SK-N-SH (cell line): Measurements from ENCODE around the gene NTN5. TPM values are rescaled to one million over a fixed set of nuclear protein-coding genes. Genes with fewer than 3 reads are reported as not detected.

Source experiments
- CTCF ChIA-PET: fragments of 300-600, 350-600 bp; formaldehyde crosslinking; extraction: SDS; loops from one replicate; lab custom pipeline; 2021; lab: Yijun Ruan, JAX
- POLR2A ChIA-PET: fragments of 350-600 bp; sonication (Branson Sonifier 250); formaldehyde crosslinking; extraction: SDS; loops from one replicate; lab custom pipeline; 2020; ENCODE audit warnings: antibody characterized with exemption, inconsistent platforms; lab: Yijun Ruan, JAX
- DNase-seq: peaks from one replicate; pipeline ENCODE4 v3.0.0; 2012
- H2AFZ ChIP-seq: fragments of 200-600 bp; sonication (generic); 2 replicates; pipeline ENCODE4 v1.8.1; 2016; ENCODE audit warnings: antibody characterized with exemption, mild to moderate bottlenecking, low read depth
- H3F3A ChIP-seq: fragments of 200-600 bp; sonication (generic); replicated peaks from 2 replicates; pipeline ENCODE3; 2016; ENCODE audit warnings: antibody characterized with exemption, mild to moderate bottlenecking; ENCODE audit not compliant: insufficient read depth
- H3K27ac ChIP-seq, 2 experiments: fragments of 200-500 bp in 1 of 2; fragments of 200-600 bp in 1 of 2; sonication (Bioruptor generic) in 1 of 2; sonication (generic), shearing (Covaris generic) in 1 of 2; 2 replicates each; pipeline versions ENCODE4 v1.5.1 to v1.6.1; 2014 to 2016; ENCODE audit warnings: low read depth in 2 of 2, inconsistent platforms in 1 of 2, low read length in 1 of 2, mild to moderate bottlenecking in 1 of 2, mixed read lengths in 1 of 2
- H3K27me3 ChIP-seq: fragments of 200-600 bp; sonication (generic), shearing (Covaris generic); 2 replicates; pipeline ENCODE4 v1.6.1; 2016; ENCODE audit warnings: mixed run types; ENCODE audit not compliant: insufficient read depth
- H3K36me3 ChIP-seq, 2 experiments: fragments of 200-500 bp in 1 of 2; fragments of 200-600 bp in 1 of 2; sonication (Bioruptor generic) in 1 of 2; sonication (generic) in 1 of 2; replicated peaks in 1 of 2; 2 replicates each; pipeline versions ENCODE3 to v1.5.1; 2014 to 2016; ENCODE audit warnings: low read length in 1 of 2, mild to moderate bottlenecking in 1 of 2; ENCODE audit not compliant: insufficient read depth in 2 of 2, control insufficient read depth in 1 of 2
- H3K4me1 ChIP-seq, 2 experiments: fragments of 200-500 bp in 1 of 2; fragments of 200-600 bp in 1 of 2; sonication (Bioruptor generic) in 1 of 2; sonication (generic), shearing (Covaris generic) in 1 of 2; 2 replicates each; pipeline versions ENCODE4 v1.5.1 to v1.6.1; 2014 to 2016; ENCODE audit warnings: low read depth in 1 of 2, low read length in 1 of 2, mixed run types in 1 of 2; ENCODE audit not compliant: insufficient read depth in 2 of 2, control insufficient read depth in 1 of 2
- H3K4me2 ChIP-seq: fragments of 200-600 bp; sonication (generic), shearing (Covaris generic); 2 replicates; pipeline ENCODE4 v1.6.1; 2017; ENCODE audit warnings: mixed run types
- H3K4me3 ChIP-seq, 2 experiments: fragments of 200-500 bp in 1 of 2; fragments of 200-600 bp in 1 of 2; sonication (Bioruptor generic) in 1 of 2; sonication (generic), shearing (Covaris generic) in 1 of 2; 2 replicates each; pipeline versions ENCODE4 v1.5.1 to v1.8.1; 2014 to 2016; ENCODE audit warnings: low read depth in 2 of 2, inconsistent platforms in 1 of 2, low read length in 1 of 2, mild to moderate bottlenecking in 1 of 2, mixed read lengths in 1 of 2, moderate library complexity in 1 of 2
- H3K79me2 ChIP-seq: fragments of 200-600 bp; sonication (generic); 2 replicates; pipeline ENCODE4 v1.8.1; 2017; ENCODE audit warnings: mild to moderate bottlenecking; ENCODE audit not compliant: insufficient read depth
- H3K9ac ChIP-seq: fragments of 200-600 bp; sonication (generic); 2 replicates; pipeline ENCODE4 v1.6.1; 2017; ENCODE audit warnings: mixed run types
- H3K9me2 ChIP-seq: fragments of 200-600 bp; sonication (generic); 2 replicates; pipeline ENCODE4 v1.6.1; 2017; ENCODE audit warnings: mixed run types
- H3K9me3 ChIP-seq: fragments of 200-600 bp; sonication (generic); 2 replicates; pipeline ENCODE4 v1.6.1; 2017; ENCODE audit warnings: mixed run types, mild to moderate bottlenecking, moderate library complexity
- H4K20me1 ChIP-seq: fragments of 200-600 bp; sonication (generic); 2 replicates; pipeline ENCODE4 v1.6.1; 2017; ENCODE audit warnings: mild to moderate bottlenecking, mixed run types; ENCODE audit not compliant: insufficient read depth
- ELF1 ChIP-seq: IDR thresholded peaks from 2 replicates; pipeline ENCODE4 v1.4.0; 2012
- EZH2phosphoT487 ChIP-seq: fragments of 200-600 bp; sonication (generic); IDR thresholded peaks from 2 replicates; pipeline ENCODE4 v1.6.1; 2017; ENCODE audit warnings: low read depth, mixed run types, mild to moderate bottlenecking, antibody characterized with exemption, moderate library complexity, borderline replicate concordance
- FOXJ3 ChIP-seq: sonication (generic); formaldehyde crosslinking; IDR thresholded peaks from 2 replicates; pipeline ENCODE4 v1.5.1; 2020; ENCODE audit warnings: mild to moderate bottlenecking, missing genetic modification reagents
- FOXM1 ChIP-seq: IDR thresholded peaks from 2 replicates; pipeline ENCODE4 v1.4.0; 2012; ENCODE audit warnings: low read depth, mild to moderate bottlenecking
- GATA2 ChIP-seq: sonication (generic); formaldehyde crosslinking; IDR thresholded peaks from 2 replicates; pipeline ENCODE4 v1.5.0; 2020; ENCODE audit warnings: mild to moderate bottlenecking, missing genetic modification reagents
- JUND ChIP-seq: IDR thresholded peaks from 2 replicates; pipeline ENCODE4 v1.4.0; 2012
- MAX ChIP-seq: IDR thresholded peaks from 2 replicates; pipeline ENCODE4 v1.4.0; 2012; ENCODE audit warnings: low read depth
- MEF2A ChIP-seq: IDR thresholded peaks from 2 replicates; pipeline ENCODE4 v1.4.0; 2012; ENCODE audit warnings: low read depth, borderline replicate concordance
- MXI1 ChIP-seq: IDR thresholded peaks from 2 replicates; pipeline ENCODE4 v1.6.1; 2012; ENCODE audit warnings: mild to moderate bottlenecking, low read depth, low read length, improper control_type of control experiment
- NFIC ChIP-seq: IDR thresholded peaks from 2 replicates; pipeline ENCODE4 v1.4.0; 2012; ENCODE audit warnings: borderline replicate concordance
- NRF1 ChIP-seq: IDR thresholded peaks from 2 replicates; pipeline ENCODE4 v1.6.1; 2012; ENCODE audit warnings: low read depth, mild to moderate bottlenecking, low read length
- PBX3 ChIP-seq: IDR thresholded peaks from 2 replicates; pipeline ENCODE4; 2012
- RAD21 ChIP-seq: IDR thresholded peaks from 2 replicates; pipeline ENCODE4 v1.6.1; 2012; ENCODE audit warnings: mild to moderate bottlenecking, low read length
- RFX5 ChIP-seq: IDR thresholded peaks from 2 replicates; pipeline ENCODE4 v1.6.1; 2012; ENCODE audit warnings: mild to moderate bottlenecking, improper control_type of control experiment, low read length
- SMC3 ChIP-seq: IDR thresholded peaks from 2 replicates; pipeline ENCODE4 v1.6.1; 2012; ENCODE audit warnings: low read depth, low read length, improper control_type of control experiment
- TCF12 ChIP-seq: IDR thresholded peaks from 2 replicates; pipeline ENCODE4 v1.4.0; 2012
- WGBS: methylation state at CpG from one replicate; pipeline ENCODE4 v1.1.6; 2017; ENCODE audit warnings: low lambda C conversion rate; 5-methylcytosine and 5-hydroxymethylcytosine counted together
- polyA plus RNA-seq, 3 experiments: library from polyadenylated mRNA; depleted of rRNA; stranded (reverse); fragments of >200 nt; gene quantifications; 2 replicates each; pipeline ENCODE4 v1.2.3, GENCODE V29; 2012
- TF ChIP-seq, protein P1 (sequence below): IDR thresholded peaks from 2 replicates; pipeline ENCODE4 v1.6.1; 2012; ENCODE audit warnings: mild to moderate bottlenecking, low read depth, low read length, moderate library complexity
- TF ChIP-seq, protein P2 (sequence below): fragments of 150-350 bp; IDR thresholded peaks from 2 replicates; pipeline ENCODE4 v1.6.1; 2016; ENCODE audit warnings: mild to moderate bottlenecking, low read depth, low read length

NTN5 gene
- polyA plus RNA-seq, 1 of the 3 experiments (the other 2 are of a cell fraction) = 0.74 TPM

DNA sequence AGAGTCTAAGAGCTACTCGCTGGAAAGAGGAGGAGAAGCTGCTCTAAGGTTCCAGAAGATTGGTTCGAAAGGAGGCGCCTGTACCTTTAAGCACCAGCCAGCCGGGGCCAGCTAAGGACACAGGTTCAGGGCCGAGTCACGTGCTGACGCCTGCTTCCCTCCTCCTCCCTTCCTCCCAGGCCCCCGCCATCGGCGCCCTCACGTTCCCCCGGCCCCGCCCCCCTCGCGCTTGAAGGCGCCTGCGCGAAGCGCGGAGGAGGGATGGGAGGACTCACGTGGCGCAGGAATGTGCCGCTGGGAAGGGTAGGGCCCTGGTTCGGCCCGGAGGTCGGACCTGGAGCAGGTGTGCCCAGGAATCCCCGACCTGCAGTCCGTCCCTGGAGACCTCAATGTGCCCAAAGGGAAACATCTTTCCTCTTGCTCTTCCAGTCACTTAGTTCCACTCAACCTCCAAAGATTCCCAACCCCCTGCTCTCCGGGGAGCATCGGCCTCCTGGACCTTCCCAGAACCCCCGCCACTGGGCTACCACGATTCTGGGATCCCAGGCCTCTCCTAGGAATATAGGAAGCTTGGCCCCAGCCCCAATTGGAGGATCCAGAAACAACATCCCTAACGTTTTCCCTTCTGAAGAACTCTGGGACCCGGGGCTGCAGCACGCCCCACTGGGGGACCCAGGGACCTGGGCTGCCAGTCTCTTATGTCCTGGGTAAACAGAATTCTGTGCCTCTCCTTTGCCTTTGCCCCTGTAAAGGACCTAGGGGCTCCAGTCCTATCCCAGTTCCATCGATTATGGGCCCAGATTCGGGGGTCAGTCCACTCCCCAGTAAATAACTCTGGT lies 38.2 kb downstream of the NTN5 start (continued):
- TF ChIP-seq MAX = peak; percentile 96
- peak; percentile 51; the same call in 1 of the 2 replicates for TF ChIP-seq NRF1
- TF ChIP-seq MXI1 = peak; percentile 78
- TF ChIP-seq FOXM1 = no peak
- TF ChIP-seq RAD21 = no peak
- peak; percentile 34; the same call in 1 of the 2 replicates for TF ChIP-seq TCF12
- no peak for TF ChIP-seq MEF2A
- TF ChIP-seq JUND = no peak
- TF ChIP-seq, protein P1, sequence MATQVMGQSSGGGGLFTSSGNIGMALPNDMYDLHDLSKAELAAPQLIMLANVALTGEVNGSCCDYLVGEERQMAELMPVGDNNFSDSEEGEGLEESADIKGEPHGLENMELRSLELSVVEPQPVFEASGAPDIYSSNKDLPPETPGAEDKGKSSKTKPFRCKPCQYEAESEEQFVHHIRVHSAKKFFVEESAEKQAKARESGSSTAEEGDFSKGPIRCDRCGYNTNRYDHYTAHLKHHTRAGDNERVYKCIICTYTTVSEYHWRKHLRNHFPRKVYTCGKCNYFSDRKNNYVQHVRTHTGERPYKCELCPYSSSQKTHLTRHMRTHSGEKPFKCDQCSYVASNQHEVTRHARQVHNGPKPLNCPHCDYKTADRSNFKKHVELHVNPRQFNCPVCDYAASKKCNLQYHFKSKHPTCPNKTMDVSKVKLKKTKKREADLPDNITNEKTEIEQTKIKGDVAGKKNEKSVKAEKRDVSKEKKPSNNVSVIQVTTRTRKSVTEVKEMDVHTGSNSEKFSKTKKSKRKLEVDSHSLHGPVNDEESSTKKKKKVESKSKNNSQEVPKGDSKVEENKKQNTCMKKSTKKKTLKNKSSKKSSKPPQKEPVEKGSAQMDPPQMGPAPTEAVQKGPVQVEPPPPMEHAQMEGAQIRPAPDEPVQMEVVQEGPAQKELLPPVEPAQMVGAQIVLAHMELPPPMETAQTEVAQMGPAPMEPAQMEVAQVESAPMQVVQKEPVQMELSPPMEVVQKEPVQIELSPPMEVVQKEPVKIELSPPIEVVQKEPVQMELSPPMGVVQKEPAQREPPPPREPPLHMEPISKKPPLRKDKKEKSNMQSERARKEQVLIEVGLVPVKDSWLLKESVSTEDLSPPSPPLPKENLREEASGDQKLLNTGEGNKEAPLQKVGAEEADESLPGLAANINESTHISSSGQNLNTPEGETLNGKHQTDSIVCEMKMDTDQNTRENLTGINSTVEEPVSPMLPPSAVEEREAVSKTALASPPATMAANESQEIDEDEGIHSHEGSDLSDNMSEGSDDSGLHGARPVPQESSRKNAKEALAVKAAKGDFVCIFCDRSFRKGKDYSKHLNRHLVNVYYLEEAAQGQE = no peak

GRCh38 chr19:48634036-48634342 lies 38.8 kb downstream of the NTN5 start:
- Histone ChIP-seq H3K36me3 (peaks cover 17 to 23% of the 10 kb centered on the region in 2 experiments), H3K27me3 (no peaks in the 10 kb centered on the region), H3K27ac (peak overlapping the region; percentile 93 to 96), H3K4me3 (peak overlapping the region; percentile 21 to 51; a peak in 3 of 4 replicates), H3K79me2 (no peaks in the 10 kb centered on the region; the same call in 1 of the 2 replicates), H3K9me3 (no peaks in the 10 kb centered on the region), H3K9me2 (no peaks in the 10 kb centered on the region), H2AFZ (peak overlapping the region; percentile 32; the same call in 1 of the 2 replicates), H4K20me1 (no peaks in the 10 kb centered on the region), H3K4me2 (peak overlapping the region; percentile 99), H3K4me1 (peaks cover 31 to 39% of the 10 kb centered on the region in 2 experiments), H3K9ac (peak overlapping the region; percentile 81), H3F3A (peaks cover 30% of the 10 kb centered on the region)
- CTCF ChIA-PET = interaction anchor here (1.7 to 2.0 kb wide), 2 partner anchors 13 to 45 kb away, joined by 6 to 7 read pairs; no protein-coding TSS in a partner anchor
- no peak for DNase-seq
- 66% methylated on average over 7 of the region's 7 CpGs for WGBS
- TF ChIP-seq ELF1 (no peak), MXI1 (no peak), PBX3 (no peak), GATA2 (no peak), MEF2A (no peak), FOXJ3 (CRISPR knock-in tag) (no peak), NFIC (no peak), RFX5 (no peak), EZH2phosphoT487 (no peak), SMC3 (no peak), RAD21 (no peak)
- TF ChIP-seq, protein P2, sequence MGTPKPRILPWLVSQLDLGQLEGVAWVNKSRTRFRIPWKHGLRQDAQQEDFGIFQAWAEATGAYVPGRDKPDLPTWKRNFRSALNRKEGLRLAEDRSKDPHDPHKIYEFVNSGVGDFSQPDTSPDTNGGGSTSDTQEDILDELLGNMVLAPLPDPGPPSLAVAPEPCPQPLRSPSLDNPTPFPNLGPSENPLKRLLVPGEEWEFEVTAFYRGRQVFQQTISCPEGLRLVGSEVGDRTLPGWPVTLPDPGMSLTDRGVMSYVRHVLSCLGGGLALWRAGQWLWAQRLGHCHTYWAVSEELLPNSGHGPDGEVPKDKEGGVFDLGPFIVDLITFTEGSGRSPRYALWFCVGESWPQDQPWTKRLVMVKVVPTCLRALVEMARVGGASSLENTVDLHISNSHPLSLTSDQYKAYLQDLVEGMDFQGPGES = no peak
- TF ChIP-seq, protein P1 = no peak
- POLR2A ChIA-PET = interaction anchor here (0.9 to 1.5 kb wide), 5 partner anchors 9 to 20 kb away, joined by 3 to 13 read pairs (median 8); partner anchors contain the start of genes CA11, RPL18 and SPHK2
